Fibroblast of lung (primary cell): ENCODE results near the gene MPP3. TPM values are rescaled to one million over a fixed set of nuclear protein-coding genes. Genes with fewer than 3 reads are reported as not detected.

ENCODE experiments used
- DNase-seq, 2 donors: peaks; one replicate each; pipeline versions ENCODE4 v3.0.0 to v3.0.0-alpha.2; 2010; ENCODE audit warnings: low read depth in 2 of 2
- H2AFZ ChIP-seq: 2 replicates; pipeline ENCODE4 v1.5.1; 2012; ENCODE audit warnings: low read length, control low read depth, inconsistent platforms
- H3K27ac ChIP-seq: 2 replicates; pipeline ENCODE4 v1.5.1; 2011; ENCODE audit warnings: low read length, control low read depth; ENCODE audit not compliant: insufficient read depth
- H3K27me3 ChIP-seq: 2 replicates; pipeline ENCODE4 v1.5.1; 2011; ENCODE audit warnings: mild to moderate bottlenecking, low read length; ENCODE audit not compliant: control insufficient read depth, insufficient read depth
- H3K36me3 ChIP-seq: 2 replicates; pipeline ENCODE4 v1.5.1; 2011; ENCODE audit warnings: low read length; ENCODE audit not compliant: control insufficient read depth, insufficient read depth
- H3K4me1 ChIP-seq: 2 replicates; pipeline ENCODE4 v1.5.1; 2011; ENCODE audit warnings: low read length; ENCODE audit not compliant: control insufficient read depth, insufficient read depth; ENCODE audit errors: extremely low read depth
- H3K4me2 ChIP-seq: 2 replicates; pipeline ENCODE4 v1.5.1; 2011; ENCODE audit warnings: low read length, control low read depth; ENCODE audit not compliant: insufficient read depth; ENCODE audit errors: extremely low read depth
- H3K4me3 ChIP-seq, 4 experiments: fragments of 200-600 bp in 1 of 4; sonication (generic) in 1 of 4; replicated peaks in 1 of 4; 2 replicates each; pipeline ENCODE4 v1.5.1; 2011 to 2016; ENCODE audit warnings: low read length in 4 of 4, low read depth in 3 of 4, mild to moderate bottlenecking in 3 of 4, control low read depth in 2 of 4, inconsistent platforms in 1 of 4, mixed read lengths in 1 of 4; ENCODE audit not compliant: insufficient read depth in 1 of 4; ENCODE audit errors: control extremely low read depth in 1 of 4
- H3K79me2 ChIP-seq: 2 replicates; pipeline ENCODE4 v1.5.1; 2012; ENCODE audit warnings: mild to moderate bottlenecking, low read length, inconsistent platforms; ENCODE audit not compliant: control insufficient read depth, insufficient read depth
- H3K9ac ChIP-seq: 2 replicates; pipeline ENCODE4 v1.5.1; 2011; ENCODE audit warnings: mild to moderate bottlenecking, low read length, control low read depth; ENCODE audit not compliant: insufficient read depth
- H3K9me3 ChIP-seq: 2 replicates; pipeline ENCODE4 v1.5.1; 2012; ENCODE audit warnings: low read depth, low read length; ENCODE audit not compliant: control insufficient read depth, insufficient read depth
- H4K20me1 ChIP-seq: 2 replicates; pipeline ENCODE4 v1.5.1; 2011; ENCODE audit warnings: low read length; ENCODE audit not compliant: control insufficient read depth, insufficient read depth; ENCODE audit errors: extremely low read depth
- CTCF ChIP-seq, 2 donors: IDR thresholded peaks in 1 of 2; conservative IDR thresholded peaks in 1 of 2; 1 replicate in 1 of 2; 2 replicates in 1 of 2; pipeline ENCODE4 v1.5.1; 2011 to 2012; ENCODE audit warnings: low read length in 2 of 2, control low read depth in 1 of 2, inconsistent platforms in 1 of 2, low read depth in 1 of 2, mild to moderate bottlenecking in 1 of 2
- EZH2 ChIP-seq: IDR thresholded peaks from 2 replicates; pipeline ENCODE4 v1.5.1; 2012; ENCODE audit warnings: low read length, control low read depth, mild to moderate bottlenecking; ENCODE audit errors: missing control alignments
- polyA plus RNA-seq, 2 donors: library from polyadenylated mRNA; depleted of rRNA in 1 of 2; stranded (reverse) in 1 of 2; unstranded in 1 of 2; fragments of >200 nt; gene quantifications; 2 replicates each; pipeline ENCODE4 v1.2.1, GENCODE V29; 2011 to 2012; ENCODE audit warnings: missing spikeins in 1 of 2
- total RNA-seq: library from RNA; depleted of rRNA; stranded (reverse); fragments of >200 nt; gene quantifications from 2 replicates; pipeline ENCODE4 v1.2.1, GENCODE V29; 2014

The MPP3 gene
- total and polyA plus RNA-seq, 2 donors (not counting 1 experiment from before 2014, with no cell fraction given) = 4.6 to 6.9 TPM

DNA sequence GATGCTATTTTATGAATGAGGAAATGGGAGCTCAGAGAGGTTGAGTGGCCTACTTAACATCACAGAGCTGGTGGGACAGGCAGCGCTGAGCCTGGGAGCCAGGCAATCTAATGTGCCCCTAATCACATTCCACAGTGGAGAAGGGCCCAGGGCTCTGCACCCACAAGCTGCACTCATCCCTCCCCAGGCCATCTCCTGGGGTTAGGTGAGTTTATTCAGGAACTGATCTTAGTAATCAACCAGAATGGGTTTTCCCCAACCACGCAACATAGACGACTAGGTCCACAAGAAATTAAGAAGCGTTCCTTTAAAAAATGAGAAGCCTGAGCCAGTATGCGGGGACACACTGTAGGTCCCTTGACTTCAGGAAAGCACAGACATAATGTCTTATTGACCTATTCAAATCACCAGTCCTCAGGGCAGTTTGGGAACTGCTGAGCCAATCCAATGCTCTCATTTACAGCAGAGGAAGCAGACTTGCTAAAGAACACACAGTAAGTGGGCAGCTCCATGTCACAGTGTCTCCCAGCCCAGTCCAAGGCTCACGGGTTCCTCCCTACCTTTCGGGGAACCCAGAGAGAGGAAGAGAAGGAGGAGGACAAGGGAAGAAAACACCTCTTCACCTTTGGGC, 2.3 kb downstream of the MPP3 start:
- H3K27ac ChIP-seq = no peak overlapping the region

DNA sequence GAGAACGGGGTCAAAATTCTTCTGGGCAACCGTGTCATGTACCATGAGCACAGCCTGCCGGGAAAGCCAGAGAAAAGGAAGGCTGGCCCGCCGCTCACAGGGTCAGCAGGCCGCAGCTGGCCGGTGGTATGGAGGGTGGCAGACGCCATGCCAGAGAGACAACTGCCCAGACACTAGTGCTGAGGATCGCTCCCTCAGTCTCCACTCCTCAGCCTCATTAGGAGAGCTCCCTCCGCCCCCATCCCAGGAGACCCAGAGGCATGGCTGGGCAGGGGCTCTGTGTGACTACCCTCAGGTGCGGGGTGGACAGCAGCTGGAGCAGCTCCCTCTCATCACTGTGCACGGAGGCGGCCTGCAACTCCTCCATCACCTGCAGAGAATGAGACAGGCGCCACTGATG, 3.2 kb downstream of the MPP3 start:
- Histone ChIP-seq H3K27ac (no peak overlapping the region), H3K4me1 (peaks cover 8% of the 10 kb centered on the region), H3K79me2 (no peaks in the 10 kb centered on the region), H4K20me1 (no peaks in the 10 kb centered on the region), H3K4me3 (no peak overlapping the region), H2AFZ (no peak overlapping the region), H3K36me3 (peaks cover 24% of the 10 kb centered on the region), H3K9me3 (no peaks in the 10 kb centered on the region), H3K9ac (no peak overlapping the region), H3K4me2 (no peak overlapping the region), H3K27me3 (no peaks in the 10 kb centered on the region)
- DNase-seq = no peak
- no peak for TF ChIP-seq CTCF (conservative IDR thresholded peaks at IDR 0.05 in 1 of 2, IDR thresholded peaks at IDR 0.05 in 1 of 2; ENCODE audit: low read depth in 1 of 2, low read length in 2 of 2)
- TF ChIP-seq EZH2 = no peak

More for the DNA sequence above, 2.3 kb downstream of the MPP3 start:
- H3K9me3 ChIP-seq = no peaks in the 10 kb centered on the region
- H3K9ac ChIP-seq = no peak overlapping the region
- no peaks in the 10 kb centered on the region for H3K27me3 ChIP-seq
- H3K4me3 ChIP-seq = no peak overlapping the region
- H3K79me2 ChIP-seq = no peaks in the 10 kb centered on the region
- no peak for DNase-seq
- peaks cover 8% of the 10 kb centered on the region for H3K4me1 ChIP-seq
- peaks cover 22% of the 10 kb centered on the region for H3K36me3 ChIP-seq
- no peak for TF ChIP-seq CTCF (conservative IDR thresholded peaks at IDR 0.05 in 1 of 2, IDR thresholded peaks at IDR 0.05 in 1 of 2; ENCODE audit: low read depth in 1 of 2, low read length in 2 of 2)
- TF ChIP-seq EZH2 = no peak
- H2AFZ ChIP-seq = no peak overlapping the region
- no peak overlapping the region for H3K4me2 ChIP-seq
- no peaks in the 10 kb centered on the region for H4K20me1 ChIP-seq

DNA sequence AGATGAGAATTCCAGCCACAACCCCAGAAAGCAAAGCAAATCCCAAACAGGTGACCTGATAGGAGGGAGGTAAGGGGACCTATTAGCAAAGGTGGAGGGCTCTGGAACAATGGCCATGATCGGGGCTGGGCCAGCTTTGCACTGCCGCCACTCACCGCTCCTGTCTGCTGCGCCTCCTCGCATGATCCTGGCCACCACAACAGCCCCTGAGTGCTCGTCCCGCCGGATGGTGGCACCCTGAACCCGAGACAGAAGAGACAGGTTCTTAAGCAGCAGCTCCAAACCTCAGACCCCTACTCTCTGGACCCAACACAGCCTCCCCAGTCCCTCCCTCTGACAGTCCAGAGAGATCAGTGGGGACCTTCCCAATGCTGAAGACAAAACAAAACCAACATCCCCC, 5.3 kb downstream of the MPP3 start:
- peaks cover 24% of the 10 kb centered on the region for H3K36me3 ChIP-seq
- H3K9me3 ChIP-seq = no peaks in the 10 kb centered on the region
- DNase-seq = no peak
- H3K27me3 ChIP-seq = no peaks in the 10 kb centered on the region
- no peak overlapping the region for H3K4me2 ChIP-seq
- H3K4me3 ChIP-seq = no peak overlapping the region
- H3K4me1 ChIP-seq = peaks cover 3% of the 10 kb centered on the region
- H4K20me1 ChIP-seq = no peaks in the 10 kb centered on the region
- H3K27ac ChIP-seq = no peak overlapping the region
- H3K9ac ChIP-seq = no peak overlapping the region
- H3K79me2 ChIP-seq = no peaks in the 10 kb centered on the region
- H2AFZ ChIP-seq = no peak overlapping the region
- no peak for TF ChIP-seq CTCF (conservative IDR thresholded peaks at IDR 0.05 in 1 of 2, IDR thresholded peaks at IDR 0.05 in 1 of 2; ENCODE audit: low read depth in 1 of 2, low read length in 2 of 2)
- no peak for TF ChIP-seq EZH2
